K562 (cell line): ENCODE data around the gene MOXD1. TPM values are rescaled to one million over a fixed set of nuclear protein-coding genes. Genes with fewer than 3 reads are reported as not detected.

Experiments
- ATAC-seq: fragments of 200-7000 bp; cut with Tn5 transposase; 3 replicates; pipeline ENCODE4 v1.9.1; 2020; ENCODE audit warnings: moderate library complexity
- BruUV-seq: library from RNA; stranded (reverse); fragments of 400-500 nt; replicated peaks from 2 replicates; lab custom pipeline; 2021; lab: Mats Ljungman, UMichigan
- CTCF ChIA-PET: fragments of 300-600 bp; formaldehyde crosslinking; extraction: SDS; loops from one replicate; lab custom pipeline; 2021; ENCODE audit warnings: low intra/inter-chr PET ratio; lab: Yijun Ruan, JAX
- POLR2A ChIA-PET: fragments of 300-600, 350-650 bp; sonication (Branson Sonifier 250); formaldehyde crosslinking; extraction: SDS; loops from one replicate; lab custom pipeline; 2021; ENCODE audit warnings: antibody characterized with exemption, inconsistent platforms; lab: Yijun Ruan, JAX
- DNase-seq, 4 experiments: peaks; one replicate each; pipeline versions ENCODE4 v3.0.0 to v3.0.0-alpha.2; 2011 to 2018; ENCODE audit warnings: low spot score in 3 of 4, mixed read lengths in 3 of 4; ENCODE audit errors: extremely low read depth in 1 of 4
- FAIRE-seq: peaks from 2 replicates; lab custom pipeline; 2011; peaks lifted over from hg19 to GRCh38; lab: Jason Lieb, UNC
- H2AFZ ChIP-seq: 2 replicates; pipeline ENCODE4 v1.6.0; 2011; ENCODE audit warnings: low read depth, low read length, control low read depth, inconsistent platforms
- H3K27ac ChIP-seq: fragments of 200-600 bp; 3 replicates; pipeline ENCODE4 v1.8.0; 2011; ENCODE audit warnings: low read depth, mild to moderate bottlenecking, control low read depth, inconsistent platforms, low read length, moderate library complexity, mixed read lengths; ENCODE audit errors: extremely low read depth
- H3K27me3 ChIP-seq, 2 experiments: fragments of 300-600 bp in 1 of 2; 2 replicates in 1 of 2; 3 replicates in 1 of 2; pipeline versions ENCODE4 v1.6.0 to v1.8.0; 2011; ENCODE audit warnings: inconsistent platforms in 2 of 2, low read length in 2 of 2, mild to moderate bottlenecking in 1 of 2, mixed read lengths in 1 of 2, moderate library complexity in 1 of 2; ENCODE audit not compliant: control insufficient read depth in 2 of 2, insufficient read depth in 2 of 2
- H3K36me3 ChIP-seq: fragments of 300-600 bp; 3 replicates; pipeline ENCODE4 v1.8.0; 2011; ENCODE audit warnings: mild to moderate bottlenecking, low read length, inconsistent platforms; ENCODE audit not compliant: control insufficient read depth, insufficient read depth
- H3K4me1 ChIP-seq, 2 experiments: fragments of 200-600 bp in 1 of 2; replicated peaks in 1 of 2; 2 replicates in 1 of 2; 3 replicates in 1 of 2; pipeline versions ENCODE4 v1.5.1 to v1.8.0; 2011; ENCODE audit warnings: inconsistent platforms in 2 of 2, low read length in 2 of 2, mild to moderate bottlenecking in 1 of 2, mixed read lengths in 1 of 2, moderate library complexity in 1 of 2; ENCODE audit not compliant: control insufficient read depth in 2 of 2, insufficient read depth in 2 of 2
- H3K4me2 ChIP-seq: 2 replicates; pipeline ENCODE4 v1.6.1; 2011; ENCODE audit warnings: low read length, control low read depth, inconsistent platforms, mixed read lengths; ENCODE audit not compliant: insufficient read depth
- H3K4me3 ChIP-seq: fragments of 200-600 bp; sonication (generic), shearing (Covaris generic); 2 replicates; pipeline ENCODE4 v1.5.1; 2016; ENCODE audit warnings: control low read depth, inconsistent platforms
- H3K79me2 ChIP-seq: fragments of 200-600 bp; 3 replicates; pipeline ENCODE4 v1.8.0; 2011; ENCODE audit warnings: low read length, inconsistent platforms; ENCODE audit not compliant: control insufficient read depth, insufficient read depth
- H3K9ac ChIP-seq, 2 experiments: 2 replicates each; pipeline versions ENCODE4 v1.6.0 to v1.6.1; 2011; ENCODE audit warnings: low read depth in 2 of 2, low read length in 2 of 2, control low read depth in 1 of 2, inconsistent platforms in 1 of 2, mild to moderate bottlenecking in 1 of 2, mixed read lengths in 1 of 2; ENCODE audit not compliant: insufficient read depth in 1 of 2
- H3K9me1 ChIP-seq: one replicate; pipeline ENCODE4 v1.6.0; 2011; ENCODE audit warnings: inconsistent platforms, mild to moderate bottlenecking, low read length, moderate library complexity; ENCODE audit not compliant: control insufficient read depth, insufficient read depth
- H3K9me3 ChIP-seq: replicated peaks from 2 replicates; pipeline ENCODE4 v1.5.1; 2011; ENCODE audit warnings: low read depth, low read length, inconsistent platforms; ENCODE audit not compliant: control insufficient read depth, insufficient read depth
- H4K20me1 ChIP-seq: replicated peaks from 2 replicates; pipeline ENCODE4 v1.6.1; 2011; ENCODE audit warnings: low read length, inconsistent platforms, mixed read lengths; ENCODE audit not compliant: control insufficient read depth, insufficient read depth
- ELF1 ChIP-seq: fragments of 200-800 bp; sonication (Bioruptor generic); IDR thresholded peaks from 2 replicates; pipeline ENCODE4 v1.6.1; 2016; ENCODE audit warnings: missing genetic modification characterization, missing compliant biosample characterization
- ETS2 ChIP-seq: IDR thresholded peaks from 2 replicates; pipeline ENCODE4 v1.6.1; 2016; ENCODE audit warnings: borderline replicate concordance, missing genetic modification characterization, mild to moderate bottlenecking, moderate library complexity, missing compliant biosample characterization; ENCODE audit not compliant: poor library complexity, severe bottlenecking
- ETV5 ChIP-seq: sonication (generic); formaldehyde crosslinking; IDR thresholded peaks from 2 replicates; pipeline ENCODE4 v1.4.0; 2020; ENCODE audit warnings: low read depth, mild to moderate bottlenecking, missing genetic modification reagents
- NFIC ChIP-seq: fragments of 450-650 bp; IDR thresholded peaks from 2 replicates; pipeline ENCODE4 v1.6.1; 2017; ENCODE audit warnings: mild to moderate bottlenecking, inconsistent platforms
- SMC3 ChIP-seq: conservative IDR thresholded peaks from 2 replicates; pipeline ENCODE4 v1.6.1; 2011; ENCODE audit warnings: low read depth, low read length, improper control_type of control experiment; ENCODE audit not compliant: insufficient read depth
- ZNF140 ChIP-seq: fragments of 250-450 bp; sonication (Bioruptor Pico); IDR thresholded peaks from 2 replicates; pipeline ENCODE4 v1.8.0; 2021; ENCODE audit warnings: moderate library complexity, mild to moderate bottlenecking, inconsistent platforms
- ZNF23 ChIP-seq: fragments of 250-450 bp; sonication (Bioruptor Pico); IDR thresholded peaks from 2 replicates; pipeline ENCODE4 v1.4.0; 2020; ENCODE audit warnings: mild to moderate bottlenecking
- ZNF57 ChIP-seq: fragments of 450-650 bp; formaldehyde crosslinking; IDR thresholded peaks from 2 replicates; pipeline ENCODE4 v1.4.0; 2020; ENCODE audit warnings: mild to moderate bottlenecking, moderate library complexity
- ZNF766 ChIP-seq: fragments of 200-800 bp; sonication (Bioruptor generic); conservative IDR thresholded peaks from 2 replicates; pipeline ENCODE4 v1.6.1; 2016; ENCODE audit warnings: missing genetic modification characterization, missing compliant biosample characterization
- WGBS: fragments of 100-300 bp; shearing (Covaris generic); methylation state at CpG from one replicate; pipeline ENCODE4 v1.1.6; 2016; ENCODE audit warnings: low coverage, mixed read lengths; ENCODE audit not compliant: insufficient coverage; ENCODE audit errors: missing lambda C conversion rate; 5-methylcytosine and 5-hydroxymethylcytosine counted together
- in situ Hi-C: fragments of 300-500 bp; cut with MboI; formaldehyde crosslinking; loops from 4 replicates; pipeline ENCODE4 v1.15.0; 2018; ENCODE audit warnings: inconsistent platforms, mixed read lengths
- intact Hi-C: fragments of 100-400 bp; cut with micrococcal nuclease; formaldehyde crosslinking; loops from 2 replicates; pipeline ENCODE4 v1.14.2; 2022
- polyA plus RNA-seq, 8 experiments: library from polyadenylated mRNA; depleted of rRNA in 4 of 8; stranded (reverse) in 5 of 8; unstranded in 3 of 8; fragments of >200 nt; fragmentation: Nextera tagmentation in 2 of 8; fragmentation: Illumina TruSeq in 1 of 8; extraction: Ambion mirVana in 2 of 8; extraction: Trizol in 1 of 8; gene quantifications; 2 replicates each; pipeline versions ENCODE4 v1.2.1 to v1.2.3, GENCODE V29; 2011 to 2014; ENCODE audit warnings: inconsistent platforms in 1 of 8, missing spikeins in 1 of 8
- total RNA-seq, 7 experiments: library from RNA; depleted of rRNA in 6 of 7; stranded (reverse); fragments of >200 nt in 6 of 7; fragmentation: Illumina TruSeq in 2 of 7; extraction: Trizol in 2 of 7; gene quantifications; 2 replicates each; pipeline versions ENCODE4 v1.2.1 to v1.2.3, GENCODE V29; 2011 to 2021; ENCODE audit warnings: low replicate concordance in 1 of 7
- TF ChIP-seq, protein P1 (sequence below): sonication (generic); formaldehyde crosslinking; IDR thresholded peaks from 2 replicates; pipeline ENCODE4 v1.4.0; 2020; ENCODE audit warnings: mild to moderate bottlenecking, missing genetic modification reagents
- TF ChIP-seq, protein P2 (sequence below): fragments of 450-650 bp; formaldehyde crosslinking; IDR thresholded peaks from 2 replicates; pipeline ENCODE4 v1.4.0; 2020; ENCODE audit warnings: mild to moderate bottlenecking
- TF ChIP-seq, protein P3 (sequence below): sonication (generic); formaldehyde crosslinking; IDR thresholded peaks from 2 replicates; pipeline ENCODE4 v1.8.0; 2022; ENCODE audit warnings: missing genetic modification reagents, mild to moderate bottlenecking, moderate library complexity, borderline replicate concordance

MOXD1 gene
- total and polyA plus RNA-seq, 9 of the 15 experiments (the other 6 are each of a cell fraction or from before 2014, with no cell fraction given), result not detected

DNA sequence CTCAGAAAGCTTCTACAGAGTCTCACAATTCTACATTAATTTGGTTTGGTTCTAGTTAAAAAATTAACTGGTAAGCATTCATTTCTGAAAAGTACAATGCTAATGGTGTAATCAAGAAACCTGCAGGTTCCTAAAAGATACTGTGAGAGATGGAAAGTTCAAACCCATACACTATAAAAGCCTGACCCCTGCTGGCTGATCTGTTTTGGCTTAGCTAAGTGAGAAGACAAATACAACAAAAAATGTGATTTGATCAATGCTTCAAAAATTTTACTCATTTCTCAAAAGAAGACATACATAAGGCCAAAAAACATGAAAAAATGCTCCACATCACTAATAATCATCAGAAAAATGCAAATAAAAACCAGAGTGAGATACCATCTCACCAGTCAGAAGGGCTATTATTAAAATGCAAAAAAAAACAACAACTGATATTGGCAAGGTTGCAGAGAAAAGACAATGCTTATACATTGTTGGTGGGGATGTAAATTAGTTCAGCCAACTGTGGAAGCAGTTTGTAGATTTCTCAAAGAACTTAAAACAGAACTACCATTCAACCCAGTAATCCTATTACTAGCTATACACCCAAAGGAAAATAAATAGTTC is 102.8 kb downstream of the MOXD1 start (continued):
- TF ChIP-seq, protein P1, sequence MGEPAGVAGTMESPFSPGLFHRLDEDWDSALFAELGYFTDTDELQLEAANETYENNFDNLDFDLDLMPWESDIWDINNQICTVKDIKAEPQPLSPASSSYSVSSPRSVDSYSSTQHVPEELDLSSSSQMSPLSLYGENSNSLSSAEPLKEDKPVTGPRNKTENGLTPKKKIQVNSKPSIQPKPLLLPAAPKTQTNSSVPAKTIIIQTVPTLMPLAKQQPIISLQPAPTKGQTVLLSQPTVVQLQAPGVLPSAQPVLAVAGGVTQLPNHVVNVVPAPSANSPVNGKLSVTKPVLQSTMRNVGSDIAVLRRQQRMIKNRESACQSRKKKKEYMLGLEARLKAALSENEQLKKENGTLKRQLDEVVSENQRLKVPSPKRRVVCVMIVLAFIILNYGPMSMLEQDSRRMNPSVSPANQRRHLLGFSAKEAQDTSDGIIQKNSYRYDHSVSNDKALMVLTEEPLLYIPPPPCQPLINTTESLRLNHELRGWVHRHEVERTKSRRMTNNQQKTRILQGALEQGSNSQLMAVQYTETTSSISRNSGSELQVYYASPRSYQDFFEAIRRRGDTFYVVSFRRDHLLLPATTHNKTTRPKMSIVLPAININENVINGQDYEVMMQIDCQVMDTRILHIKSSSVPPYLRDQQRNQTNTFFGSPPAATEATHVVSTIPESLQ, result no peak
- no peak for TF ChIP-seq ZNF140 (CRISPR knock-in tag)
- 0 out of 2 replicates have a peak, but pooled peaks have one; percentile 23 for TF ChIP-seq SMC3
- TF ChIP-seq, all 486 proteins: peak for 4

DNA sequence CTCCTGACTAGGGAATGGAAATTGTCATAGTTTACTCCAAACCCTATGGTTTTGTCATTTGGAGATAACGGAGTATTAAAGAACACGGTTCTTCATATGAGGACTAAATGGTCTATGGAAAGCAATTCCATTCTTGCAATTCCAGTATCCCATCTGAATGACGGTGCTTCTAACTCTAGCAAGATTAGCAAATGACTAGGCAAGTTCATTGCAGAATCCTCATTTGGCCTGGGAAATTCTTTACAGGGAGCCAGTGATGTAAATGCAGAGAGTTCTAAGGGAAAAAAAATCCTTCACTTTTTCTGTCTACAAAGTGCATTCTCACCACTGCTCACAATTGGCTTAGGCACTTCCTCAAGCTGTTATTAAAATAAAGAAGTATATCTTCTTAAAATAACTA is 111.5 kb downstream of the MOXD1 start:
- in situ Hi-C loops (loop anchor here (25.0 kb wide), 1 partner anchor 473 kb away; the partner anchor contains the start of gene VNN2), intact Hi-C loops (no loop called here)
- no peaks in the 10 kb centered on the region for H3K4me1 ChIP-seq
- ChIA-PET POLR2A (interaction anchor here (0.9 kb wide), 1 partner anchor 10 kb away, joined by 4 read pairs; no protein-coding TSS in a partner anchor), CTCF (no interaction called here)
- H4K20me1 ChIP-seq, result no peaks in the 10 kb centered on the region
- H3K9me1 ChIP-seq, result no peaks in the 10 kb centered on the region
- 2% methylated on average over 3 of the region's 3 CpGs for WGBS
- FAIRE-seq, result no peak
- H3K27ac ChIP-seq, result no peak overlapping the region
- no peaks in the 10 kb centered on the region for H3K36me3 ChIP-seq
- no peaks in the 10 kb centered on the region for H3K27me3 ChIP-seq
- no peaks in the 10 kb centered on the region for H3K9me3 ChIP-seq
- no peak for TF ChIP-seq ETS2 (tag)
- TF ChIP-seq, protein P2, sequence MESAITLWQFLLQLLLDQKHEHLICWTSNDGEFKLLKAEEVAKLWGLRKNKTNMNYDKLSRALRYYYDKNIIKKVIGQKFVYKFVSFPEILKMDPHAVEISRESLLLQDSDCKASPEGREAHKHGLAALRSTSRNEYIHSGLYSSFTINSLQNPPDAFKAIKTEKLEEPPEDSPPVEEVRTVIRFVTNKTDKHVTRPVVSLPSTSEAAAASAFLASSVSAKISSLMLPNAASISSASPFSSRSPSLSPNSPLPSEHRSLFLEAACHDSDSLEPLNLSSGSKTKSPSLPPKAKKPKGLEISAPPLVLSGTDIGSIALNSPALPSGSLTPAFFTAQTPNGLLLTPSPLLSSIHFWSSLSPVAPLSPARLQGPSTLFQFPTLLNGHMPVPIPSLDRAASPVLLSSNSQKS, result no peak
- TF ChIP-seq ELF1 (tag), result no peak
- TF ChIP-seq, protein P3, sequence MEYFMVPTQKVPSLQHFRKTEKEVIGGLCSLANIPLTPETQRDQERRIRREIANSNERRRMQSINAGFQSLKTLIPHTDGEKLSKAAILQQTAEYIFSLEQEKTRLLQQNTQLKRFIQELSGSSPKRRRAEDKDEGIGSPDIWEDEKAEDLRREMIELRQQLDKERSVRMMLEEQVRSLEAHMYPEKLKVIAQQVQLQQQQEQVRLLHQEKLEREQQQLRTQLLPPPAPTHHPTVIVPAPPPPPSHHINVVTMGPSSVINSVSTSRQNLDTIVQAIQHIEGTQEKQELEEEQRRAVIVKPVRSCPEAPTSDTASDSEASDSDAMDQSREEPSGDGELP (CRISPR knock-in tag), result no peak
- no peak for TF ChIP-seq ZNF766
- no peak for TF ChIP-seq NFIC
- TF ChIP-seq ZNF23, result no peak
- no peak for TF ChIP-seq ZNF57 (CRISPR knock-in tag)
- TF ChIP-seq ETV5 (CRISPR knock-in tag), result no peak
- TF ChIP-seq, all 486 proteins: peak for 0
- no peaks in the 10 kb centered on the region for H3K79me2 ChIP-seq
- no peak for DNase-seq
- H3K4me3 ChIP-seq, result no peak overlapping the region
- no peak overlapping the region for H3K4me2 ChIP-seq
- ATAC-seq, result no peak
- H3K9ac ChIP-seq, result no peak overlapping the region
- no TSS peak for BruUV-seq
- H2AFZ ChIP-seq, result no peak overlapping the region
